ES-I3 (cell line): Measurements from ENCODE around the gene BNC2.

ENCODE experiments used
- H3K36me3 ChIP-seq: 2 replicates; pipeline ENCODE4 v1.6.1; 2013; ENCODE audit warnings: mild to moderate bottlenecking, low read length, control low read depth, moderate library complexity; ENCODE audit not compliant: insufficient read depth
- H3K4me1 ChIP-seq: 2 replicates; pipeline ENCODE4 v1.6.1; 2013; ENCODE audit warnings: mild to moderate bottlenecking, control low read depth, low read length; ENCODE audit not compliant: insufficient read depth
- H3K9ac ChIP-seq: 2 replicates; pipeline ENCODE4 v1.6.1; 2013; ENCODE audit warnings: low read depth, mild to moderate bottlenecking, low read length, moderate library complexity
- H3K9me3 ChIP-seq: 2 replicates; pipeline ENCODE4 v1.6.1; 2013; ENCODE audit warnings: mild to moderate bottlenecking, low read length, moderate library complexity; ENCODE audit not compliant: control insufficient read depth, insufficient read depth

BNC2 gene

DNA sequence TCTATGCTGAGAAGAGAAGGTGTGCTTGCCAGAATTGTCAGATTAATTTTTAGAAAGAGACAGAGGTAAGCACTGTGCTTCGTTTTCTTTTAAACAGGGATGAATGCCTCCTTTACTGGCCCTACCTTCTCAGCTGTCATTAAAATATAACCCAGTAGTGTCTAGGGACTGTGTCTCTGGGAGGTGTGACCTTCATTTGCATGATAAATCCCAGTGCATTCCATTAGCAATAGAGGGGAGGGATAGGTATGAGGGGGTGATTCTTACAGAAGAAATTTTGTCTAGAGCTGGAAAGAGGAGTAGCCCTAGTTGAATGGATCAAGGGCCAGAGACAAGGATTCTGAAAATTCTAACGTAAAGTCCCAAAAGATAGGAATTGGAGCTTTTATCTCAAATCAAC, 351.5 kb downstream of the BNC2 start:
- Histone ChIP-seq H3K36me3 (no peaks in the 10 kb centered on the region), H3K4me1 (peaks cover 51% of the 10 kb centered on the region), H3K9ac (no peak overlapping the region), H3K9me3 (no peaks in the 10 kb centered on the region)

DNA sequence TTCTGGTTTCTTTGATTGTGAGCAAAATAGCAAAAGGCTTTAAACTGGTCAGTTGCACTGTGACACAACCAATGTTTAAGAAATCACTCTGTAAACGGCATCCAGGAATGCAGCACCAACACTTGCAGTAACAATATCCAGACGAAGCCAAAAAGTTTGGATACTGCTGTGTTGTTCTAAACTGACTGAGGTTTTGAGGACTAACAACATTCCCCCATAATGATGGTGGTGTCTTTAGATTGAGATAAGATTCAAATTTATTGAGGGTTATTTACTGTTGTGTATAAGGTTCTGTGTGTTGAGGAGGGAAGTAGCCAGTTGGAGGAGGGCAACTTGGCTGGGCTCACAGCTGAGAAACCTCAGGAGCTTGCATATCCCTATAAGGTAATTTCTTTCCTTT, 353.6 kb downstream of the BNC2 start:
- Histone ChIP-seq H3K9me3 (no peaks in the 10 kb centered on the region), H3K36me3 (no peaks in the 10 kb centered on the region), H3K4me1 (peaks cover 46% of the 10 kb centered on the region), H3K9ac (no peak overlapping the region)

GRCh38 chr9:16515879-16516301, 354.6 kb downstream of the BNC2 start:
- no peak overlapping the region for H3K9ac ChIP-seq
- no peaks in the 10 kb centered on the region for H3K9me3 ChIP-seq
- no peaks in the 10 kb centered on the region for H3K36me3 ChIP-seq
- H3K4me1 ChIP-seq: peaks cover 49% of the 10 kb centered on the region

DNA sequence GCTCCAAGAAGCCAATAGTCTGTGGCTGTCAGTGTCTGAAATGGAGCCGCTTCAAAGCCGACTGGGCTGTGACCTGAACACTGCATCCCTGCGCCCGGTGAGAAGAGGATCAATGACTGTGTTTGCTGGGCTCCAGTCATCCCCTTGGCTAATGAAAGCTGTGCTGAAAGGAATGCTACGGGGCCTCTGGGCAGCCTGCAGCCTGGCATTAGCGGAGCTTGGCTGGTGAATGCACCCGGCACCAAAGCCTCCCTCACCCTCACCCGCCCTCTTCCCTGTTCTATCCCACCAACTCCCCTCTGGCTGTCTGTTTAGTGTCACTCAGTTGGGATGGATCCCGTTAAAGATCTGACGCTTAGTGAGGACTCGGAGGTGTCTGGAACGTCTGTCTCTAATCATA, 355.3 kb downstream of the BNC2 start:
- H3K9me3 ChIP-seq: no peaks in the 10 kb centered on the region
- no peaks in the 10 kb centered on the region for H3K36me3 ChIP-seq
- H3K4me1 ChIP-seq: peaks cover 55% of the 10 kb centered on the region
- H3K9ac ChIP-seq: peak overlapping the region; percentile 1; the same call in 1 of the 2 replicates

DNA sequence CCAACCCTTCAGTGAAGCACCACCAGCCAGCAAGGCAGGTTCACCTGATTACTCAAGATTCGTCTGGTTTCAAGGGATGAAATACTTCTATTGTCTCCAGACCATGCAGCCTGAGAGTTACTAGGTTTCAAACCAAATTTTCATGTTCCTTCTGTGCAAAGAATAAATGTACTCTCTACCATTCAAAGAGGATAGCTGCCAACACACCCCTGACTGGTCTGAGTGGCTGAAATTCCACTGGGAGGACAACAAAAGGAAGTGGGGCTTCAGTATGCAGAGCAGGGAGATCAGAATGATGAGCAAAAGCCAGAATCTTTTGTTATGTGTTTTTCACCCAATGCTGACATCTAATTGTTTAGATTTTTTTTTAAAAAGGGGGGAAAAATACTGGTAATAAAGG, 356.3 kb downstream of the BNC2 start:
- Histone ChIP-seq H3K9ac (no peak overlapping the region), H3K9me3 (no peaks in the 10 kb centered on the region), H3K4me1 (peaks cover 51% of the 10 kb centered on the region), H3K36me3 (peaks cover 2% of the 10 kb centered on the region; the same call in 1 of the 2 replicates)

GRCh38 chr9:16512281-16512680, 358.2 kb downstream of the BNC2 start:
- Histone ChIP-seq H3K9ac (no peak overlapping the region), H3K9me3 (no peaks in the 10 kb centered on the region), H3K4me1 (peaks cover 47% of the 10 kb centered on the region), H3K36me3 (peaks cover 3% of the 10 kb centered on the region; the same call in 1 of the 2 replicates)

- H3K36me3 ChIP-seq: peaks cover 3% of the 10 kb centered on the region; the same call in 1 of the 2 replicates
- no peaks in the 10 kb centered on the region for H3K9me3 ChIP-seq
- H3K9ac ChIP-seq: no peak overlapping the region
- H3K4me1 ChIP-seq: peaks cover 32% of the 10 kb centered on the region
Observed at GRCh38 chr9:16510482-16510881, 360.0 kb downstream of the BNC2 start.

DNA sequence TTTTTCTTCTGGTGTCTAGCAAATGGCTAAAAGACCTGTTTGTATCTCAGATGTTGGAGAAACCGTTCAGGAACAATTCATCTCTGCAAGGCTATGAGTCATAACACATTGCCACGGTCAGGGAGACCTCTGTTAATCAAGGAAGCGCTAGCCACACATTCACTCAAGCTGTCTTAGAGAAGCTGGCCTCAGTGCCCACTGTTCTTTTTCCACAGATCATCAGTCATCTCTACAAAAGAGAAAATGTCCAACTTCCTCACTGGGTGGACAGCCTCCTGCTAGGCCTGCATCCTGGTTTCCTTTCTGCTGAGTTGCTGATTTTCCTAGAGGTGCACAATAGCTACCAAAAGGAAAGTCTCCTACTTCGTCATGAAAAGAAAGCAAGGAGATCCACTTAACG, 360.5 kb downstream of the BNC2 start:
- no peak overlapping the region for H3K9ac ChIP-seq
- peaks cover 3% of the 10 kb centered on the region; the same call in 1 of the 2 replicates for H3K36me3 ChIP-seq
- H3K9me3 ChIP-seq: no peaks in the 10 kb centered on the region

DNA sequence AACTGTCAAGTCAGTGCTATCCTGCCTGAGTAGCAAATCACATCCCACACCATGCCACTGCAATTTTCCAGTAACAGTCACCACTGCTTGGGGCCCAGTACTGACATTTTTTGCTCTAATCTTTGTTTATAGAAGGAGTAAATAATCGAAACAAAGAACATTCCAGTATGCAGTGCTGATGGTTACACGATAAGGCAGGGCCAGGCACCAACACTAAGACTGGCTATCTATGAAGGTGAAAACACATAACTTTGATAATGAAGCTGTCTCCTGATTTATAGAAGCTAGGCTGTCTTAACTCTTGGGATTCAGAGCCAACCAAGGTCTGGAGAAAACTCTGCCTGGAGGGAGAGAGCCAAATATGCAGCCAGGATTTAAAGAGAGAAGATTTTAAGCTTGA, 365.3 kb downstream of the BNC2 start:
- Histone ChIP-seq H3K36me3 (peaks cover 3% of the 10 kb centered on the region; the same call in 1 of the 2 replicates), H3K9ac (no peak overlapping the region), H3K4me1 (peaks cover 15% of the 10 kb centered on the region), H3K9me3 (no peaks in the 10 kb centered on the region)

More for the DNA sequence above, 360.5 kb downstream of the BNC2 start:
- H3K4me1 ChIP-seq: peaks cover 33% of the 10 kb centered on the region

DNA sequence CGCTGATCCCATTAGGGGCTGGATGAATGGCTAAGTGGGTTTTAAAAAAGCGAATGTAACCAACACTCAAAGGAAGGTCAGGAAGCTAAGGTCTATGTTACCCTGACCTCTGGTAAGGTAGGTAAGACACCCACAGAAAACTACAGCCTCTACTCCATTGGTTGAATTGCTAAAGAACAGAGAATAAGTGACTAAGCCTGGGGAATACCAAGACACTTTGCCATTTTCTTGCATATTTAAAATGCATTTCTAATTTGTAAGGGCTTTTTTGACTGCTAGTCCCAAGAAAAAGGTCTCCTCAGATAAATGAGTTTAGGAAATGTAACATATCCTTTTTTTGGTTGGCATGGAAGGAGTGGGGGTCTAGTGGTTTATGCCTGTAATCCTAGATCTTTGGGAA, 368.7 kb downstream of the BNC2 start:
- Histone ChIP-seq H3K9me3 (no peaks in the 10 kb centered on the region), H3K36me3 (no peaks in the 10 kb centered on the region), H3K9ac (no peak overlapping the region), H3K4me1 (peaks cover 10% of the 10 kb centered on the region)

DNA sequence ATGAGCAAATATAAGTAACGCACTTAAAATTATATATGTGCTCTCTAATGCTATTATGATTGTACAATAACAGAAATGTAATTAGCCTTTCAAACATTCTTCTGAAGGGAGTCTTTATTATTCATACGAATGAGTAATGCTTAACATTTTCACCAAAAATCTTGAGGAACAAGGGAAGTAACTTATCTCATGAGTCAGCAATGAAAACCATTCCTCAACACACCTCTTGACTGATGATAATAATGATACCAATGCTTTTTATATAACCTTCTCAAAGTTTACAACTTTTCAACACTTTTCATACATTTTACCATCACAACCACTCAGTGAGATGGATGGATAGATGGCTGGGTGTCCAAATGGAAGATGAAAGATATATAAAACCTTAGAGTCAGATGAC, 369.3 kb downstream of the BNC2 start:
- no peak overlapping the region for H3K9ac ChIP-seq

GRCh38 chr9:16500386-16500785, 370.1 kb downstream of the BNC2 start:
- no peaks in the 10 kb centered on the region for H3K9me3 ChIP-seq
- no peak overlapping the region for H3K9ac ChIP-seq
- no peaks in the 10 kb centered on the region; the same call in 1 of the 2 replicates for H3K36me3 ChIP-seq
- H3K4me1 ChIP-seq: peaks cover 9% of the 10 kb centered on the region

More for the DNA sequence above, 369.3 kb downstream of the BNC2 start:
- H3K9me3 ChIP-seq: no peaks in the 10 kb centered on the region
- no peaks in the 10 kb centered on the region for H3K36me3 ChIP-seq
- H3K4me1 ChIP-seq: peaks cover 10% of the 10 kb centered on the region

GRCh38 chr9:16499892-16500291, 370.6 kb downstream of the BNC2 start:
- Histone ChIP-seq H3K36me3 (no peaks in the 10 kb centered on the region; the same call in 1 of the 2 replicates), H3K4me1 (peaks cover 5% of the 10 kb centered on the region; the same call in 1 of the 2 replicates), H3K9ac (no peak overlapping the region), H3K9me3 (no peaks in the 10 kb centered on the region)

- Histone ChIP-seq H3K36me3 (no peaks in the 10 kb centered on the region; the same call in 1 of the 2 replicates), H3K9ac (no peak overlapping the region), H3K4me1 (peaks cover 5% of the 10 kb centered on the region; the same call in 1 of the 2 replicates), H3K9me3 (no peaks in the 10 kb centered on the region)
Observed at GRCh38 chr9:16496908-16497307, 373.6 kb downstream of the BNC2 start.

DNA sequence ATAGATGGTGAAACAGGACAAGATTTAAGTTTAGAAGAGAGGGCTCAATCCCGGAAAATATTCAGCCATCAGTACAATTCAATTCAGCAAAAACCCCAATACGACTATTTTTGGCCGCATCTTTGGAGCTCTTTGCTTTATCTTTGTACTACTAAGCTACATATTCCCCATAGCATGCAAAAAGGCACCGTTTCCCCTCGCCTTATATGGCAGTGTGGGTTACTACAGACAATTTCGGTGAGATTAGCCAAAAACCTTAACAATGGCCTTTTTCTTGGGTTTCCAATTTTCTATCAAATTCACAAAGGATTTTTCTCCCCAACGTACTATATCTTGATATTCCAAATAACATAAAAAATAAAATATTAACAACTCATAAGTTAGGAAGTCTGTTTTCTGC, 382.6 kb downstream of the BNC2 start:
- Histone ChIP-seq H3K9me3 (no peaks in the 10 kb centered on the region), H3K9ac (no peak overlapping the region), H3K36me3 (no peaks in the 10 kb centered on the region), H3K4me1 (peaks cover 30% of the 10 kb centered on the region)
